ENCODE data around the gene REC8. TPM values are rescaled to one million over a fixed set of nuclear protein-coding genes. Genes with fewer than 3 reads are reported as not detected.
"Not testable (repeated sequence)": the region's sequence is repeated elsewhere in the genome, so short reads cannot be mapped to it uniquely, and the experiment has no call there.

The REC8 gene
- total RNA-seq, 1 donor from 2014 or later, result 18.5 TPM

DNA sequence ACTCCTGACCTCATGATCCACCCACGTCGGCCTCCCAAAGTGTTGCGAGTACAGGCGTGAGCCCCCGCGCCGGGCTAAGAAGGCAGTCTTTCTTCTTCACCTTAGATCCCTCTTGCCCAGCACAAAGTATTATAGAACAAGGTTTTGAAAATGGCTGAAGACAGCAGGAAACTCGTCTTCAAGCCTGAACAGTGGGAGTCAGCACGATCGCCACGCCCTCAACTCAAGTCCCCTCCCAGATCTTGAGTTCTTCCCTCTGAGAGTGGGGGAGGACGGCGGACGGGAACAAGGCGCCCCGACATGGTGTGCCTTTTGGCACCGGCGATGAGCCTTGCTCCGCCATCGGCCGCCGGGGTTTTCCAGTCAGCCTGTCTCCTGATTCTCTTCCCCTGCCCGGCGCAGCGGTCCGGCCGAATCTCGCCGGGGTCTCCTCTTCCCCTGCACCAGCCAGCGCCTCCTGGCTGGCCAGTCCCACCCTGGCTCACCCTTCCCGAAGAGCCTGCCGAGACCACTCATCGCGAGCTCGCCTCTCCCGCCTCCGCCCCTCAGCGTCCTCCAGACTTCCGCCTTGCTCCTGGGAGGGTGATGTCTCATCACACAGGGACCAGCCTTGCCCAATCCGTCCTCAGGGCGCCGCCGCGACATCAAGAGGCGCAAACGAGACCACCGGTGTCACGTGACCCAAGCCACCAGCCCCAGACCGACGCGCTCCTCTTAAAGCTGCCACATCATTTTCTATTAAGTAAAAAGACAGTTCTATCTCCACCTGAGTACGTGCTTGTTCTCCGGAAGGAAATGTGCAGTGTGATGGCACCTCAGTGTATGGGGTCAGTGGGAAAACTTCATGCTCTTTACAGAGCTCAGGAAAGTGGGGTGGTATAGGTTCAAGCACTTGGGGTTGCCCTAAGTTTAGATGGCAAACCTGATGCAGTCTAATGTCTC is 41.3 kb downstream of the REC8 start, which contains the start of gene CHMP4A:
CHMP4A (minus strand) TSS at position 565 of the 942 bp plus-strand sequence; CDS start at position 516, 49 bp downstream.
- Histone ChIP-seq H3K4me1 (peaks cover 10% of the 10 kb centered on the region), H3K9me3 (no peaks in the 10 kb centered on the region), H3K36me3 (peaks cover 37% of the 10 kb centered on the region), H3K27me3 (no peaks in the 10 kb centered on the region), H3K4me3 (peak within 1 kb of the TSS; percentile 67), H3K27ac (peak within 1 kb of the TSS; percentile 96)
- peak; percentile 93 for ATAC-seq
- intact Hi-C loops (cut with DNase I), result no loop called here
- TF ChIP-seq, protein P1, sequence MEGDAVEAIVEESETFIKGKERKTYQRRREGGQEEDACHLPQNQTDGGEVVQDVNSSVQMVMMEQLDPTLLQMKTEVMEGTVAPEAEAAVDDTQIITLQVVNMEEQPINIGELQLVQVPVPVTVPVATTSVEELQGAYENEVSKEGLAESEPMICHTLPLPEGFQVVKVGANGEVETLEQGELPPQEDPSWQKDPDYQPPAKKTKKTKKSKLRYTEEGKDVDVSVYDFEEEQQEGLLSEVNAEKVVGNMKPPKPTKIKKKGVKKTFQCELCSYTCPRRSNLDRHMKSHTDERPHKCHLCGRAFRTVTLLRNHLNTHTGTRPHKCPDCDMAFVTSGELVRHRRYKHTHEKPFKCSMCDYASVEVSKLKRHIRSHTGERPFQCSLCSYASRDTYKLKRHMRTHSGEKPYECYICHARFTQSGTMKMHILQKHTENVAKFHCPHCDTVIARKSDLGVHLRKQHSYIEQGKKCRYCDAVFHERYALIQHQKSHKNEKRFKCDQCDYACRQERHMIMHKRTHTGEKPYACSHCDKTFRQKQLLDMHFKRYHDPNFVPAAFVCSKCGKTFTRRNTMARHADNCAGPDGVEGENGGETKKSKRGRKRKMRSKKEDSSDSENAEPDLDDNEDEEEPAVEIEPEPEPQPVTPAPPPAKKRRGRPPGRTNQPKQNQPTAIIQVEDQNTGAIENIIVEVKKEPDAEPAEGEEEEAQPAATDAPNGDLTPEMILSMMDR (IDR thresholded peaks at IDR 0.05), result peak; percentile 8
- DNase-seq, result peak; percentile 99

DNA sequence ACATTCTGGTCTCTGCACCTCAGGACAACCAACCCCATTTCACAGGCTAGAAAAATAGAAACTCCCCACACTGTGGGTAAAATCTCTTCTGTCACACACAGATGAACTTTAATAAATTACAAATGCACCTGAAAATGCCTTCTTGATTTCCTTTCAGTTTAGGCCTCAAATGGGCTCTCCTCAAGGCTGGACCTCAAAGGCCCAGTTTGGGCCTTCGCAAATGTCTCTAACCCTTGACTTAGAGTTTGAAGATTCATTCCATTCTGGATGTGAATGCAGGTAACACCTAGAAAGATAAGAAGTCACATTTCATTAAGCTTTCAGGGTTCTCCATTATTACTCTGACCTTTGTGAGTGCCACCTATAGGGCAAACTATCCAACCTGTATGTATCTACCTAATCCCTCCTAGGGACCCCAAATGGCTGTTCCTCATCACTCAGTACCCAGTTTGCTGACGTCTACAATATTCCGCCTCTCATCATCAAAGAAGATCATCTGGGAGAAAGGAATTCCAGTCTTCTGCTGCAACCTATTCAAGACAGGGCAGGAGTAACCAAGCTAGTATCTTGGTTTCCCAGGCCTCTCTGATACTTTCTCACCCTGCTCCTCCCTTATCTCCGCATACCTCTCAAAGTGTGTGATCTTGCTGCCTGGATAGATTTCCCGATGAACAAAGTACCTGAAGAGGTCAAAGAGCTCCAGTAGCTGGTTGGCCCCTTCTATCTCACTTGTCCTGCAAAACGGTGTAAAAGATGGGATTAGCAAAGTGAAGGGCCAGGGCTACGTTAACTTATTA is 42.2 kb downstream of the REC8 start:
- peak overlapping the region; percentile 67 for H3K4me3 ChIP-seq
- TF ChIP-seq, protein P1 (IDR thresholded peaks at IDR 0.05), result no peak
- DNase-seq (no peak), ATAC-seq (no peak)
- peaks cover 10% of the 10 kb centered on the region for H3K4me1 ChIP-seq
- H3K27ac ChIP-seq, result peak overlapping the region; percentile 96
- peaks cover 31% of the 10 kb centered on the region for H3K36me3 ChIP-seq
- intact Hi-C loops (cut with DNase I), result no loop called here
- no peaks in the 10 kb centered on the region for H3K27me3 ChIP-seq
- no peaks in the 10 kb centered on the region for H3K9me3 ChIP-seq

DNA sequence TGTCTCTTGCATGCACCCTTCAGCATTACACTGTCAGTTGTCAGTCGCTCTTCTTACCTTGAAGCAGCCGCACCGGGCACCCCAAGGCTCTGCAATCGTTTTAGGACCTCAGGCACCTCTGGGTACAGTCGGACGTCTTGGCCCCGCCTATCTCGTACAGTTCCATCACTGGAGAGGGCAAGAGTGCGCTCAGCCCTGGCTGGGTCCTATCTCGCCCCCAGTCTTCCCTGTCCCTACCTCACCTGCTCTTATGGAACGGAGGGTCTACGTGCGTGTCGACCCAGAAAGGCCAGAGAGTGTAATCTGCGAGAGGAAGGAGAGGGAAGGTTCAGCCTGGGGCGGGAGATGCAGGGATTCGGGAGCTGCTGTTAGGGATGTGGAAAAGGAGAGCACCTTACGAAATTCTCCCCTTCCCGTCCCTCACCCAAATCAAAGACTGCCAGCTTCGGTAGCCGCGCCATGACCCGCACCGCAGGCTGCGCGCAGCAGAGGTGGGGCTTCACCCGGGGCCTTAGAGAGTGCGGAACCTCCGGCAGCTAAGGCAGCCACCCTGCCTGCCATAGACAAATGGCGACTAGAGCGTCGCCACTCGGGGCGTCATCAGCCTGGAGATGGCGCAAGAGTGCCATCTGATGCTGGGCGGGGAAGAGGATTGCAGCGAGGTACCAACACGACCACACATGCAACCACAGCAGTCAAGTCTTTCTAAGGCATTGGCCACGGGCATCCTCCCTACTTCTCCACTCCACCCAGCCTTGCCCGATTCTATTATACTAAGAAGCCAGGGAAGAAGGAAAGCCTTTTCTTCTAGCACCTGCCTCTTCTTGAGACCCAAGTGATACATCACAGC is 43.8 kb downstream of the REC8 start, which contains the start of gene MDP1:
MDP1 (minus strand) TSS at position 572 of the 850 bp plus-strand sequence; CDS start at position 461, 111 bp downstream.
- TF ChIP-seq, protein P1 (IDR thresholded peaks at IDR 0.05), result peak; percentile 59
- intact Hi-C loops (cut with DNase I), result no loop called here
- ATAC-seq, result peak; percentile 85

DNA sequence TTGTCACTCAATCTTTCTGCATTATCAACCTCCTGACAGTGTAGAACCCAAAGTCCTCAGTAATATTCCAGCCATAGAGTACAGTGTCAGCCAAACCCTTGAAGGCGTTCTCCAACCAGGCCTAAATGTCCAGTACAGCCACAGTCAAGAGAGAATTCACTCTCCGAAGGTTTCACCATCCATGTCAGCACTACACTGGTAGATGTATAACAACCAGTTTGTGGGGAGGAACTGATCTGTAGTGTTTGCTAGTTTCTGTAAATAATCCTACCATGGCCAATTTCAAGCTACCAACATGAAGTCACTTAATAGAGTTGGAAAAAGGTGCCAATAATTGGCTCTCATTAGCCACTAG is 44.4 kb downstream of the REC8 start:
- Histone ChIP-seq H3K4me1 (peaks cover 10% of the 10 kb centered on the region), H3K4me3 (peak overlapping the region; percentile 73), H3K27ac (no peak overlapping the region), H3K36me3 (peaks cover 11% of the 10 kb centered on the region), H3K27me3 (no peaks in the 10 kb centered on the region), H3K9me3 (no peaks in the 10 kb centered on the region)
- no peak for DNase-seq
- TF ChIP-seq, protein P1 (IDR thresholded peaks at IDR 0.05), result no peak
- intact Hi-C loops (cut with DNase I), result no loop called here
- no peak for ATAC-seq

More for the DNA sequence above, 43.8 kb downstream of the REC8 start, which contains the start of gene MDP1:
- H3K4me1 ChIP-seq, result peaks cover 10% of the 10 kb centered on the region
- H3K9me3 ChIP-seq, result no peaks in the 10 kb centered on the region
- peak; percentile 92 for DNase-seq
- peaks cover 15% of the 10 kb centered on the region for H3K36me3 ChIP-seq
- peak within 1 kb of the TSS; percentile 86 for H3K27ac ChIP-seq
- H3K27me3 ChIP-seq, result no peaks in the 10 kb centered on the region
- peak within 1 kb of the TSS; percentile 73 for H3K4me3 ChIP-seq

DNA sequence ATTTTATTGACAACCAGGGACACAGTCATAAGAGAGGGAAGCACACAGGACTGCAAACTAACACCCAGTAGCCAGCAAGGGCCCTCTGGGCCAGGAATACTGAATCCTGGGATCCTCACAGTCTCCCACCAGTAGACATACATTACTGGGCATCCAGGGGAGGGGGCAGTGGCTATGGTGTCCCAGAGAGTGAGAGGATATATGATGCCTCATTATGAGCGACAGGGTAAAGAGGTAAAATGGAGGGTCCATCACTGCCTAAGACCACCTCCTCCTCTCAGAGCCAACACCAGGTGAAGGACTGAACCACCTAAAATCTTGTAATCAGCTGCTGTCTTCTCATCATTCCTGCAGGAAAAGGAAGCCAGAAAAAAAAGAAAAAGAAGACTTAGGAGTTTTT is 45.0 kb downstream of the REC8 start:
- H3K4me3 ChIP-seq; DNase-seq; H3K27ac ChIP-seq; H3K4me1 ChIP-seq; H3K9me3 ChIP-seq; H3K27me3 ChIP-seq; ATAC-seq; intact Hi-C loops (cut with DNase I): not testable (repeated sequence)
- peaks cover 11% of the 10 kb centered on the region for H3K36me3 ChIP-seq

Measured in upper lobe of right lung (tissue), 1 donor.